ENCODE results near the gene SF1.

- TF ChIP-seq STAT6 (CRISPR knock-in tag; IDR thresholded peaks at IDR 0.05): no peak
- no peak for TF ChIP-seq GTF2F1 (IDR thresholded peaks at IDR 0.05; ENCODE audit: low read depth, low read length)
- no peak for TF ChIP-seq NFRKB (IDR thresholded peaks at IDR 0.05; ENCODE audit: low read depth)
- no peak for TF ChIP-seq HMGXB4 (CRISPR knock-in tag; IDR thresholded peaks at IDR 0.05)
- no peak for TF ChIP-seq ETS1 (conservative IDR thresholded peaks at IDR 0.05; ENCODE audit: control insufficient read depth, low read depth, low read length)
- TF ChIP-seq MEIS2 (IDR thresholded peaks at IDR 0.05; ENCODE audit: partially characterized antibody): no peak
- no peak for TF ChIP-seq POLR2A (conservative IDR thresholded peaks at IDR 0.05)
- no peak for TF ChIP-seq RFX5 (IDR thresholded peaks at IDR 0.05; ENCODE audit: low read depth, low read length)
- TF ChIP-seq RBM22 (IDR thresholded peaks at IDR 0.05; ENCODE audit: low read depth, low read length, poor library complexity, severe bottlenecking): no peak
- TF ChIP-seq TAF1 (IDR thresholded peaks at IDR 0.05; ENCODE audit: control insufficient read depth, extremely low read depth, insufficient read depth, low read length, severe bottlenecking): no peak
- no peak for TF ChIP-seq FOXP4 (CRISPR knock-in tag; IDR thresholded peaks at IDR 0.05; ENCODE audit: borderline replicate concordance)
- no peak for TF ChIP-seq GATAD2A (IDR thresholded peaks at IDR 0.05)
- no peak for TF ChIP-seq IRF1 (CRISPR knock-in tag; IDR thresholded peaks at IDR 0.05; ENCODE audit: borderline replicate concordance)
- TF ChIP-seq CTCF (IDR thresholded peaks at IDR 0.05 in 2 of 3, conservative IDR thresholded peaks at IDR 0.05 in 1 of 3; ENCODE audit: insufficient read depth in 2 of 3, low read depth in 1 of 3, low read length in 3 of 3): no peak
These were observed 26.8 kb downstream of the SF1 start for GRCh38 chr11:64751580-64751979.

Data from K562 (cell line).